ENCODE measurements around the gene GNAT2.
A peak's percentile ranks its signal among the peaks of the same experiment; 100 is the strongest.

GNAT2 gene

DNA sequence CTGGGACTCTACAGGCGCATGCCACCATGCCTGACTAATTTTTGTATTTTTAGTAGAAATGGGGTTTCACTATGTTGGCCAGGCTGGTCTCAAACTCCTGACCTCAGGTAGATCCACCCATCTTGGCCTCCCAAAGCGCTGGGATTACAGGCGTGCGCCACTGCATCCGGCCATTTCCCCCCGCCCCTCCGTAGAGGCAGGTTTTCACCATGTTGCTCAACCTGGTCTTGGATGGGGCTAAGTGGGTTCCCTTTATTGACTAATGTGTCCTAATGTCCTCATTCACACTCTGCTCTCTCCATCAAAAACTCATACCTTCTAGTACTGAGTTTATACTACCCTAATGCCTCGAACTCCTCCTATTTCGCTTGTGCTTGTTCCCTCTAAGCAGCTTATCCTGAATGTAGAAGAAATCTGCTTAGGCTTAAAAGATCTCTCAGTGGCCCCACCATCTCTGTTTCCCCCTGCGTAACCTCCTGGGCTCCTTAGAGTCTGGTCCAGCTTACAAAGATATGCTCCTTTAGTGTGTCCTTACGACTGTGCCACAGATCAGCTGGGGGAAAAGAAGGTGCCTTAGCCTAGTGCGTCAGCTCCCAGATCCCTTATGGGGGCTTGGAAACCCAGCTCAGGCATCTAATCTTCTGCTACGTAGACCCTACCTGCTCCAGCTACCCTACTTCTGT lies 8.0 kb downstream of the GNAT2 start:
- Mint-ChIP-seq H3K27me3 (no peaks in the 10 kb centered on the region), H3K27ac (no peak overlapping the region), H3K9me3 (no peaks in the 10 kb centered on the region), H3K36me3 (no peaks in the 10 kb centered on the region), H3K4me1 (peaks cover 9% of the 10 kb centered on the region), H3K4me3 (no peak overlapping the region)
- ATAC-seq: no peak

DNA sequence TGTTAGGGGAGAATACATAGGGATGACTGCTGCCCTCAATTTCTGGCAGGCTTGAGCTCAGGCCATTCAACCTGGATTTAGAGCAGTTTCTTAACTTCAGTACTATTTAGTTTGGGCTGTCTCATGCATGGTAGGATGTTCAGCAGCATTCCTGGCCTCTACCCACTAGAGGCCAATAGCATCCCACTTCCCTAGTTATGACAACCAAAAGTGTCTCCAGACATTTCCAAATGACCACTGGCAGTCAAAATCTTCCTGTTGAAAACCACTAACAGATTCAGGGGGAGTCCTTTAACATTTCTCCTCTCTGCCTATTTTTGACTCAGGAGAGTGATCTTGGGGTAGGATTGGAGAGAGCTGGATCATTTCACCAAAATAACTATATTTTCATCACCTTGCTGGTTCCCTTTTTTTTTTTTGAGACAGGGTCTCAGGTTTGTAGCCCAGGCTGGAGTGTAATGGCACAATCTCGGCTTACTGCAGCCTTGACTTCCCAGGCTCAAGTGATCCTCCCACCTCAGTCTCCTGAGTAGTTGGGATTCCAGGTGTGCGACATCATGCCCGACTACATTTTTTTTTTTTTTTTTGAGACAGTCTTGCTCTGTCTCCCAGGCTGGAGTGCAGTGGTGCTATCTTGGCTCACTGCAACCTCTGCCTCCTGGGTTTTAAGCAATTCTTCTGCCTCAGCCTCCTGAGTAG lies 8.7 kb downstream of the GNAT2 start:
- no peak overlapping the region for H3K27ac Mint-ChIP-seq
- no peak for ATAC-seq
- peaks cover 2% of the 10 kb centered on the region for H3K4me1 Mint-ChIP-seq
- H3K27me3 Mint-ChIP-seq: no peaks in the 10 kb centered on the region
- no peak overlapping the region for H3K4me3 Mint-ChIP-seq
- no peaks in the 10 kb centered on the region for H3K9me3 Mint-ChIP-seq
- H3K36me3 Mint-ChIP-seq: no peaks in the 10 kb centered on the region

DNA sequence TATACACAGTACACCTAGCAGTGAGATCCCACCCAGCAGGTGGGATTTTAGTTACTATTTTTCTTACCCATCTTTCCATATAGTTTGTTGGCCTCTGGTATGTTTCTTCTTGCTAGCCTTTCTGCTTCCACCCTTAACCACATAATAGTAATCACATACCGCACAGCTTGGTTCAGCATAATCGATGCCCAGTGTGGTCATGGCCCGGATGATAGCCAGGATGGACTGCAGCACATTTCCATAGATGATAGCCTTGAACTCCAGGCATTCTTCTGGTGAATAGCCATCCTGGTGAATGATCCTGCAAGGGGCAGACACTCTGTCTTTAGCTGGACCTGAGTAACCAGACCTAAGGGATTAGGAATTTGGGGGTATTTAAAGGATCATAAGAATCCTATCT lies 9.5 kb downstream of the GNAT2 start:
- Mint-ChIP-seq H3K27ac (no peak overlapping the region), H3K4me1 (no peaks in the 10 kb centered on the region), H3K4me3 (no peak overlapping the region), H3K36me3 (no peaks in the 10 kb centered on the region), H3K9me3 (no peaks in the 10 kb centered on the region), H3K27me3 (no peaks in the 10 kb centered on the region)
- ATAC-seq: no peak

DNA sequence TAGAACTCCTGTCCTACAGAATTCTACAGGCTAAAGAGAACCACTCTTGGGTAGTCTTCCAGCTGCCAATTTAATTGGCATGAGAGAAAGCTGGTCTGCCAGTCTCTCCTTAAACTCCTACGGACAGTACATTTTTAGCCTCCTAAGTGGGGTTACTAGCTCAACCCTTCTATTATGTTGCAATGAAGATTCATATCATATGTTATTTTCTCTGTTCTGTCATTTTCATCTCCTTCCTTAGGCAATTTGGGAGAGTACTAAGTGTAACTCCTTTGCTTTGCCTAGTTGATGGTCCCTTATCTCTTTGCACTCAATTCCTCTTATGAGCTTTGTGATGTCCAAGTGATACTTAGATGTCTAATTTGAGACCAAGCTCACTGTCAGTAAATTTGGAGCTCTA lies 14.0 kb downstream of the GNAT2 start:
- no peaks in the 10 kb centered on the region for H3K9me3 Mint-ChIP-seq
- H3K4me3 Mint-ChIP-seq: no peak overlapping the region
- no peak overlapping the region for H3K27ac Mint-ChIP-seq
- no peaks in the 10 kb centered on the region for H3K36me3 Mint-ChIP-seq
- no peaks in the 10 kb centered on the region for H3K27me3 Mint-ChIP-seq
- H3K4me1 Mint-ChIP-seq: no peaks in the 10 kb centered on the region
- no peak for ATAC-seq

DNA sequence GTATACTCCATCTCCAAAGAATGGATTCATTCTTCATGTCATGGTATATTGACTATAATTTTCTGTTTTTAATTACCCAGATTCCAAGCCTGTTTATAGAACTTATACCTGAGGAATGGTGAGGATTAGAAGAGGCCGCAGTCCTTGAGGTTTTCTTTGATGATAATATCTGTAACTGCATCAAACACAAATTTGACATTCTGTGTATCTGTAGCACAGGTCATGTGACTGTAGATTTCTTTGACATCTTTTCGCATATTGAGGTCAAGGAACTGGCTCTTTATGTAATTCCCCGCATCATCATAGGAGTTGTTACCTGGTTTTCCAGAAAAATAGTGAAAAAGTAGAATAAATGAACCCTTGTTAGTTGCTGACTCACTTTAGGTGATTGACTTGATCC lies 16.2 kb downstream of the GNAT2 start:
- Mint-ChIP-seq H3K4me1 (no peaks in the 10 kb centered on the region), H3K27me3 (no peaks in the 10 kb centered on the region), H3K4me3 (no peak overlapping the region), H3K27ac (no peak overlapping the region), H3K9me3 (no peaks in the 10 kb centered on the region), H3K36me3 (peaks cover 7% of the 10 kb centered on the region)
- ATAC-seq: no peak

DNA sequence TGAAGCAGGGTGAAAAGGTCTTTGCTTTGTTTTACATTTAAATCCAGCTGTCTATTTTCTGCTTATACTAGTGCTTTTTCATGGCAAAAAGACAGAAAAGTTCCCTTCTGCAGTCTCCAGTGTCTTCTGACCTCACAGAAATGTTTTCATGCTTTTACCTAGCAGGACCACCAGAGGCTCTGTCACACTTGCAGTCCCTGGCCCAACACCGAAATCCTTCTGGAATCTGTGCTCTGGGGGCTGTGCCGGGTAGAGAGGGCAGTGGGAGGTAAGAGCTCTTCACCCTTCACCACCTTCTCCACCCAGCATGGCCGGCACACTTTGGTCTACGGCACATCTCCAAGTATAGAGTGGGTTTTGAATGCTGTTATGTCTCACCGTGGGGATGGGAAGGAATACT lies 20.8 kb downstream of the GNAT2 start:
- Mint-ChIP-seq H3K4me3 (no peak overlapping the region), H3K27me3 (no peaks in the 10 kb centered on the region), H3K9me3 (no peaks in the 10 kb centered on the region), H3K36me3 (peaks cover 8% of the 10 kb centered on the region), H3K4me1 (no peaks in the 10 kb centered on the region), H3K27ac (no peak overlapping the region)
- no peak for ATAC-seq

DNA sequence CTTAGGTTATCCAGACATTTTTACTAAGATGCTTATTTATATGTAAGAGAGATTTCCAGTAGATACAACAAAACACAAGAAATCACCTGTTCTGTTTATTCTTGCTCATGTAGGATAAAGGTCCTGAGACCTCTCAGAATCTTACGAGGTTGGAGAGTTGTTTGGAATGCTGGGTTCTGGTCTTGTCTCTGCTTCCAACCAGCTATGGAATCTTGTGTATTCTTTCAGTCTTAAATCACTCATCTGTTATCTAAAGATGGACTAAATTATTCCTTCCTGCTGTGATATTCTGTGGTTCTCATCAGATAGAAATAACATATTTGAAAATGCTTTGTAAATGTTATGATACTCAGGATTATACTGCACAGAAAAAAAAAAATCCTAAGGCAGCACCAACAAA lies 21.3 kb downstream of the GNAT2 start:
- Mint-ChIP-seq H3K36me3 (peaks cover 13% of the 10 kb centered on the region), H3K27ac (no peak overlapping the region)

DNA sequence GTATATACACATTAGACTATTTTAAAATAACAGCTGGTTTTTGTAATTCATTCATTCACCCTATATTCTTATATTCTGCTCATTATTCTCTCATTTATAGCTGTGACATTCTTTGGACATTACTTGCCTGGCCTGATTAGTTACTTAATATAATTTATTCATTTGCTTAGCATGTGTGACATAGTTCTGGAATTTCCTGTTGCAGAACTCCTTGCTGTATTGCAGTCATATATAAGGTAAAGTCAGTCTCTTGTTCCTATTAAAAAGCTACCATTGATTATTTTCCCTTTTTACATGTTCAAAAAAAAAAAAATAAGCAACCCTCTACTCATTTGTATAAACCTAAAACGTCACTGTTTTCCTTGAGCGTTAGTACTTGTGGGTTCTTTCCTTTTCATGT lies 23.9 kb downstream of the GNAT2 start:
- H3K36me3 Mint-ChIP-seq: peaks cover 26% of the 10 kb centered on the region

More for the DNA sequence above, 21.3 kb downstream of the GNAT2 start:
- Mint-ChIP-seq H3K4me3 (no peak overlapping the region), H3K27me3 (no peaks in the 10 kb centered on the region), H3K9me3 (no peaks in the 10 kb centered on the region), H3K4me1 (no peaks in the 10 kb centered on the region)
- ATAC-seq: no peak

DNA sequence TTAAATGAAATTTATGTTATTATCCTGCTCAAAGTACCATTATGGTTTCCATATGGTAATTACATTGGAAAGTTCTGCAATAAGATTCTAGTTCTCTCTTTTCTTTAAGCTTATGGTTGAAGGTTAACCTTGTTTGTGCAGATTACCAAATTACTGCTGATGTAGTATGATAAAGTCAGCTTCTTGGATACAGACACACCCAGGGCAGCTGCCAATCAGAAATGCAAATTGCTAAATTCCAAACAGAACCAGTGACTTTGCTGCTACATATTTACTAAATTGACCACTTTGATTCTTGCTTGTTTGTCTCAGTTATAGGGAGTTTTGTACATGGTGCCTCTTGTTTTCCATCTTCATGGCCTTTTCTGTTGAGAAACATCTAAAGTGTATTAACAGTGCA lies 26.5 kb downstream of the GNAT2 start:
- no peaks in the 10 kb centered on the region for H3K4me1 Mint-ChIP-seq
- H3K4me3 Mint-ChIP-seq: no peak overlapping the region
- no peaks in the 10 kb centered on the region for H3K27me3 Mint-ChIP-seq
- H3K9me3 Mint-ChIP-seq: no peaks in the 10 kb centered on the region
- no peak overlapping the region for H3K27ac Mint-ChIP-seq
- no peak for ATAC-seq
- peaks cover 46% of the 10 kb centered on the region for H3K36me3 Mint-ChIP-seq

More for the DNA sequence above, 23.9 kb downstream of the GNAT2 start:
- no peak overlapping the region for H3K4me3 Mint-ChIP-seq
- no peaks in the 10 kb centered on the region for H3K9me3 Mint-ChIP-seq
- H3K4me1 Mint-ChIP-seq: no peaks in the 10 kb centered on the region
- no peak overlapping the region for H3K27ac Mint-ChIP-seq
- no peaks in the 10 kb centered on the region for H3K27me3 Mint-ChIP-seq
- no peak for ATAC-seq

DNA sequence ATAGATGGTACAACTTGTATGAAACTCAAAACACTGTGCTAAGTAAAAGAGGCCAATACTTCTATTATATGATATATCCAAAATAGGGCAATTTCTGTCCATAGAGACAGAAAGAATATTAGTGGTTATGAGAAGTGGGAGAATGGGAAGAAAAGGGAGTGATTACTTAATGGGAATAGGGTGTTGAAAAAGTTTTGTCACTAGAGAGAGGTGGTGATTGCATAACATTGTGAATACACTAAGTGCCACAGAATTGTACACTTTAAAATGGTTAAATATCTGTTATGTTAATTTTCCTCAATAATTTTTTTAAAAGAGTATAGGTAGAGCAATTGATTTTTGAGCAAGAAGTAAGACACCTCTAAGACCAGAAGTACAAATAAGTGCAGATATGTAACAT lies 29.7 kb downstream of the GNAT2 start:
- ATAC-seq: no peak
- Mint-ChIP-seq H3K27ac (no peak overlapping the region), H3K4me1 (no peaks in the 10 kb centered on the region), H3K4me3 (no peak overlapping the region), H3K36me3 (peaks cover 69% of the 10 kb centered on the region), H3K27me3 (no peaks in the 10 kb centered on the region), H3K9me3 (no peaks in the 10 kb centered on the region)

DNA sequence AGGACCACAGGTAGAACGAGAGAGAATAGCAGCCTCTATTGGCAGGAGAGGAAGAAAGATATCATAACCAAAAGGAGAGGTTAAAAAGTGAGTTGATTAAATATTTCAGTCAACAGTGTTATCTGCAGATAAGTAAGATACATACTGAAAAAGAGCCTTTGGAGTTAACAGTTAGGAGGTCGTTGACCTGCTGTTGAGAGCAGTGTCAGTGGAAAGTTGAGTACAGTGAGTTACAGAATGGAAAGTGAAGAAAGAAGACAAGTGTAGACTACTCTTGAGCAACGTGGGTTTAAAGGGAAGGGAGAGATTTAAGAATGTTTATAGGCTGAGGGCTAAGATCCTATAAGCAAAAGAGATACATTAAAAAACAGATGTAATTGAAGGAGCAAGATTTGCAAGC lies 30.2 kb downstream of the GNAT2 start:
- H3K9me3 Mint-ChIP-seq: no peaks in the 10 kb centered on the region
- peaks cover 74% of the 10 kb centered on the region for H3K36me3 Mint-ChIP-seq
- no peaks in the 10 kb centered on the region for H3K4me1 Mint-ChIP-seq
- no peak overlapping the region for H3K4me3 Mint-ChIP-seq
- no peaks in the 10 kb centered on the region for H3K27me3 Mint-ChIP-seq
- H3K27ac Mint-ChIP-seq: peak overlapping the region; percentile 0
- ATAC-seq: no peak

DNA sequence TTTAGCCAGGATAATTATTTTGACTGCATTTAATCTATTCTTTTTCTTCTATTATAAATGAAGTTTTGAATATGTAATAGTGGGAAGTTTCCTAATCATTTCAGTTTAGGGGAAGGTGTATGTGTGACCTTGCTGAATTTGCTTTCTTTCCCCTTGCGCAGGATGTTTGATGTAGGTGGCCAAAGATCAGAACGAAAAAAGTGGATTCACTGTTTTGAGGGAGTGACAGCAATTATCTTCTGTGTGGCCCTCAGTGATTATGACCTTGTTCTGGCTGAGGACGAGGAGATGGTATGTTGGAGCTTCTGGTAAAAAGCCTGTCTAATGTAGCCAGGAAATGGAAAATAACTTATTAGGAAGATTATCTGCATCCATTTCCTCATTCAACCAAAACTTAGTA lies 33.4 kb downstream of the GNAT2 start:
- Mint-ChIP-seq H3K4me3 (no peak overlapping the region), H3K27me3 (no peaks in the 10 kb centered on the region), H3K27ac (no peak overlapping the region), H3K4me1 (no peaks in the 10 kb centered on the region), H3K9me3 (no peaks in the 10 kb centered on the region), H3K36me3 (peaks cover 64% of the 10 kb centered on the region)
- no peak for ATAC-seq

DNA sequence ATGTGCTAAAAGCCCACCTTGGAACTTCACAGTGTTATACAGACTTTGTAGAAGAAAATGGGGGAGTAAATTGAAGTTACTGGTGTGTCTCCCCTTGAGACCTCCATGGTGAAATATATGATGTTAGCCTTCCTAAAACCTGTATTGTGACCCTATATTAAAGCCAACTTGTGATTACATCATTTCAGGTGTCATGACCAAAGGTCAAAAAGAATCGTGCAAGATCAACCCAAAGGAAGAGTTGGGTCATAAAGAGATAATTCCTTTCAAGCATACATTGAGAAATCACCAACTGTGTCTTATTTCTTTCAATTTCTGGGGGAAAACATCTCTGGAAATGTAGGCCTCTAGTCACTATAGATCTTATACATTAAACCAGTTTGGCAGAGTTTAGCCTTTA lies 34.6 kb downstream of the GNAT2 start:
- H3K36me3 Mint-ChIP-seq: peaks cover 54% of the 10 kb centered on the region
- ATAC-seq: no peak
- no peak overlapping the region for H3K27ac Mint-ChIP-seq
- no peaks in the 10 kb centered on the region for H3K4me1 Mint-ChIP-seq
- no peaks in the 10 kb centered on the region for H3K27me3 Mint-ChIP-seq
- no peaks in the 10 kb centered on the region for H3K9me3 Mint-ChIP-seq
- H3K4me3 Mint-ChIP-seq: no peak overlapping the region

DNA sequence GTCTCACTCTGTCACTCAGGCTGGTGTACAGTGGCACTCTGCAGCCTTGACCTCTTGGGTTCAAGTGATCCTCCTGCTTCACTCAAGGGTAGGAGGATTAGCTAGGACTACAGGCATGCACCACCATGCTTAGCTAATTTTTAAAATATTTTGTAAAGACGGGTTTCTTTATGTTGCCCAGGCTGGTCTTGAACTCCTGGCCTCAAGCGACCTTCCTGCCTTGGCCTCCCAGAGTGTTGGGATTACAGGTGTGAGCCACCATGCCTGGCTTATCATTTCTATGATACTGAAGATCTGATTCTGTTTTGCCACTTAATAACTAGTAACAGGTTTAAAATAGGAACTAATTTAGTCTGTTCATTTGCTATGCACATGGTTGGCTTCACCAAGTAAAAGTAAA lies 37.4 kb downstream of the GNAT2 start:
- Mint-ChIP-seq H3K4me3 (no peak overlapping the region), H3K9me3 (no peaks in the 10 kb centered on the region), H3K36me3 (peaks cover 39% of the 10 kb centered on the region), H3K4me1 (no peaks in the 10 kb centered on the region), H3K27me3 (no peaks in the 10 kb centered on the region), H3K27ac (no peak overlapping the region)
- ATAC-seq: no peak

DNA sequence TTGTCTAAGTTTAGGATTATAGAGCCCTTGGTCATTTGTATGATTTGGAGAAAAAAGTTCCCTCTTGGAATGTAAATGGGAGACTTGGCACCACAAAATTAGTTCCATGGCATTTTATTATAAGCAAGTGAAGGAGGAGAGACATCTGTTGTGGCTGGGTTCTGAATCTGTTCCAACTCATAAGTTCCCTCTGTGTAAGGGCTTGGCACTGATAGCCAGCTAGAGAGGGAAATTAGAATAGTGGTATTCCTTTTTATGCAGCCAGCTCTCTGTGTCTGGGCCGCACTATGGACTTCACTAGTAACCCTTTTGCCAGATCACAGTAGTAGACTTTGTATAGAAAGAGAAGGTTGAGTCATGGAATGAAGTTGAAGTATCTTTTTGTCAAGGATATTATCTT lies 39.9 kb downstream of the GNAT2 start:
- Mint-ChIP-seq H3K4me3 (no peak overlapping the region), H3K36me3 (peaks cover 47% of the 10 kb centered on the region), H3K4me1 (peaks cover 6% of the 10 kb centered on the region), H3K9me3 (no peaks in the 10 kb centered on the region), H3K27ac (no peak overlapping the region), H3K27me3 (no peaks in the 10 kb centered on the region)
- no peak for ATAC-seq

DNA sequence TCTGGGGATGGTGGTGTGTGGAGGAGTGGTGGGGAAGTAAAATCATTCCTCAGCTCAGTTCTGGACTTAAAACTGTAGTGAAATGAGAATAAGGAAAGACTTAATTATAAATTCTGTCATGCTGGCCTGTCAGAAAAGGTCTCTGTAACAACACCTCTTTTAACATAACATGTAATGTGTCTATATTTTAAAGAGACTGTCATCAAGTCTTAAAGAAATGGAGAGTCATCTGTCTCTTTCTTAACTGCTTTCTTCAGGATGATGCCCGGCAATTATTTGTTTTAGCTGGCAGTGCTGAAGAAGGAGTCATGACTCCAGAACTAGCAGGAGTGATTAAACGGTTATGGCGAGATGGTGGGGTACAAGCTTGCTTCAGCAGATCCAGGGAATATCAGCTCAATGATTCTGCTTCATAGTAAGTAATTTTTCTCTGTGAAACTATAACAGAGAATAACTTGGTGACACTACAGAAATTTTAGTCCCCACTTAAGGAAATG lies 40.4 kb downstream of the GNAT2 start:
- H3K4me1 Mint-ChIP-seq: peaks cover 6% of the 10 kb centered on the region
- H3K36me3 Mint-ChIP-seq: peaks cover 44% of the 10 kb centered on the region
- no peak overlapping the region for H3K4me3 Mint-ChIP-seq
- no peaks in the 10 kb centered on the region for H3K27me3 Mint-ChIP-seq
- H3K9me3 Mint-ChIP-seq: no peaks in the 10 kb centered on the region
- no peak for ATAC-seq
- peak overlapping the region; percentile 32 for H3K27ac Mint-ChIP-seq

Measured in stimulated activated memory B cell treated with anti-CD40 and anti-IgM and Interleukin-4, amounts not matched to agents 10 μg/mL and 1 μg/mL and 100 μg/mL, for 72 hours (primary cell).